GM12873 (cell line): ENCODE data around the gene ABI3BP.

Experiments
- TF ChIP-seq, protein P1 (sequence below): IDR thresholded peaks from 2 replicates; pipeline ENCODE4 v1.5.1; 2012; ENCODE audit warnings: low read depth, mild to moderate bottlenecking, moderate library complexity, low read length, control low read depth; ENCODE audit not compliant: insufficient read depth; ENCODE audit errors: missing control alignments

The ABI3BP gene

DNA sequence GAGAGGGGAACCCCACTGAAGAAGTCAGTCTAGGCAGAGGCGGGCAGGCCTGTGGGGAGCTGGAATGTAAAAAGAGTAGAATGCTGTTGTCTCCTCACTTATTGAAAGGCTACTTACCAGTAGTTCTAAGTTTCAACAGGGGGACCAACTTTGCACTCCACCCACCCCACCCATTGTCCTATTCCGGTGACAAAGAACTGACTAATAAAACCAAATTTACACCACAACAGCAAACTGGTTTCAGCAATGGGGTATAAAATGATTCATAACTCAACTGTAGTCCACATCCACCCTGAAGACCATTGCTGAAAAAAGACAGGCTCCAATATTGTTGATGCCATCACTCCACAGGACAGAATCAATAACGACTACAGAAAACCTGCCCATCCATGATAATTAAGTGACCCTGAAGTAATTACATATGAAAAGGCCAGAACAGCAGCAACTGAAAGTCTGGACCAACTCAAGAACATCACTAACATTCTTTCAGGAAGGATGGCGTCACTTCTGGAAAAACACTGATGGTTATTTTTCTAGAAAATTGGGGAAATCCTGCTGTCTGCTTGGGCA lies 80.2 kb downstream of the ABI3BP start:
- TF ChIP-seq, protein P1, sequence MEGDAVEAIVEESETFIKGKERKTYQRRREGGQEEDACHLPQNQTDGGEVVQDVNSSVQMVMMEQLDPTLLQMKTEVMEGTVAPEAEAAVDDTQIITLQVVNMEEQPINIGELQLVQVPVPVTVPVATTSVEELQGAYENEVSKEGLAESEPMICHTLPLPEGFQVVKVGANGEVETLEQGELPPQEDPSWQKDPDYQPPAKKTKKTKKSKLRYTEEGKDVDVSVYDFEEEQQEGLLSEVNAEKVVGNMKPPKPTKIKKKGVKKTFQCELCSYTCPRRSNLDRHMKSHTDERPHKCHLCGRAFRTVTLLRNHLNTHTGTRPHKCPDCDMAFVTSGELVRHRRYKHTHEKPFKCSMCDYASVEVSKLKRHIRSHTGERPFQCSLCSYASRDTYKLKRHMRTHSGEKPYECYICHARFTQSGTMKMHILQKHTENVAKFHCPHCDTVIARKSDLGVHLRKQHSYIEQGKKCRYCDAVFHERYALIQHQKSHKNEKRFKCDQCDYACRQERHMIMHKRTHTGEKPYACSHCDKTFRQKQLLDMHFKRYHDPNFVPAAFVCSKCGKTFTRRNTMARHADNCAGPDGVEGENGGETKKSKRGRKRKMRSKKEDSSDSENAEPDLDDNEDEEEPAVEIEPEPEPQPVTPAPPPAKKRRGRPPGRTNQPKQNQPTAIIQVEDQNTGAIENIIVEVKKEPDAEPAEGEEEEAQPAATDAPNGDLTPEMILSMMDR: no peak

DNA sequence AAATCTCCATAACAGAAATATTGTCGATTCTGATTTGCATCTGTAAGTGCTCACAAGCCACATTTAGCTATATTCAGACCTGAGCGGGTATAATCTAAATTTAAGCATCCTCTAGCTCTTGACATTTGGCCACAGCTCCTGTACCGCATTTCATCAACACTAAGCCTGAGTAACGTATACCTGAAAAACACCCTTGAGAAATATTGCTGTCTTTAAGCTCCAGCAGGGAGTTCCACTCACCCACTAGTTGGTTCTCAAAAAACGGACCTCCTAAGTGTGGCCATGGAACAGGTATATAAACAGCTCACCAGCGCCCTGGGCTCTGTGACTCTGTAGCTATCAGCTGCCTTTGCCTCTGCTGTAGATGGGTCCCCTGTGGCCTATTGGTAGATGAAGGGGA lies 80.7 kb downstream of the ABI3BP start:
- TF ChIP-seq, protein P1: no peak

DNA sequence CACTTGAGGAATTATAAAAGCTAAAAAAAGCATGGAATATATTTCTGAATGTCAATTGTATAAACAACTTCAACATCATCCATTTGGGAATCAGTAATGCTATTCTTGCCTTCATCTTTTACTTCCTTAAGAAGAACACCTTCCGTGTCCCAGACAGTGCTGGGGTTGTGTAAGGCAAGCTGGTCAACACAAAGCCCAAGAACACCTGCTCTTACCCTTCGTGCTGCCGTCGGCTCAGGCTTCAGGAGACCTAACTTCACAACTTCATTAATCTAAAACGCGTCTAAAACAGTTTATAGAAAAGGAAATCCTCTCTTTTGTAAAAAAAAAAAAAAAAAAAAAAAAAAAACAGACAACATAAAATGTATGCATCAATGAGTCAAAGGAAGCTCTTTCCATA lies 81.3 kb downstream of the ABI3BP start:
- TF ChIP-seq, protein P1: no peak

DNA sequence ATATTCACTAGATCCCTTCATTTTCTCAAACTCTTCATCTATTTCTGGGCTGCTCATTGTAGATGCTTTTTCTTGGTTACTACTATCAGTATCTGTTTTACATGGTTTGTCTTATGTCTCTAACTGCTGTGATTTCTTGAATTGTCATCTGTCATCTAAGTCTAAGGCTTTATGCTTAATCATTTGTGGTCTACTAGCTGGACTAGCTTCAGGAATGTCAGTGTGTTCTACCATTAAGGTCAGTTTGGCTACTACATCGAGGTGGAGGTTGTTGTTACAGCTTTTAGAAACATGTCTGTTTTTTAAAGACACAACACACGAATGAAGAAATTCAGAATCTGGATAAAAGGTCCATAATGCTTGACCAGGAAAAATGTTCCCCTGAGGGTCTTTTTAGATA lies 82.2 kb downstream of the ABI3BP start:
- TF ChIP-seq, protein P1: no peak

DNA sequence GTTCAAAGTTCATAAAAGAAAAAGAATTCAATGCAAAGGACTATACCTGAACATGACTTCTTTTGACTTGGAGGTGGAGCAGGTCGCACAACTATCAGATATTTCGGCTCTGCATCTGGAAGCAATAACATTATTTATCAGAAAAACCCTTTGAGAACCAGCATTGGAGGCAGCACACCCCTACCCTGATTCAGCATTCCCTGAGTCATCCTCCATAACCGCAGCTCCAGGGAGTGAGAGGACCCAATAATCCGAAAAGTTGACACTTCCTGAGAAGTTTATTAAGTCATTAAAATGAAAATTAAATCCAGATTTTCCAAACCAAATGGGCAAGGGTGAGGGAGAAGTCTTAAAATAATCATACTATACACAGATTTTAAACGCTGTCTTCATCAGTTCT lies 90.6 kb downstream of the ABI3BP start:
- TF ChIP-seq, protein P1: no peak

DNA sequence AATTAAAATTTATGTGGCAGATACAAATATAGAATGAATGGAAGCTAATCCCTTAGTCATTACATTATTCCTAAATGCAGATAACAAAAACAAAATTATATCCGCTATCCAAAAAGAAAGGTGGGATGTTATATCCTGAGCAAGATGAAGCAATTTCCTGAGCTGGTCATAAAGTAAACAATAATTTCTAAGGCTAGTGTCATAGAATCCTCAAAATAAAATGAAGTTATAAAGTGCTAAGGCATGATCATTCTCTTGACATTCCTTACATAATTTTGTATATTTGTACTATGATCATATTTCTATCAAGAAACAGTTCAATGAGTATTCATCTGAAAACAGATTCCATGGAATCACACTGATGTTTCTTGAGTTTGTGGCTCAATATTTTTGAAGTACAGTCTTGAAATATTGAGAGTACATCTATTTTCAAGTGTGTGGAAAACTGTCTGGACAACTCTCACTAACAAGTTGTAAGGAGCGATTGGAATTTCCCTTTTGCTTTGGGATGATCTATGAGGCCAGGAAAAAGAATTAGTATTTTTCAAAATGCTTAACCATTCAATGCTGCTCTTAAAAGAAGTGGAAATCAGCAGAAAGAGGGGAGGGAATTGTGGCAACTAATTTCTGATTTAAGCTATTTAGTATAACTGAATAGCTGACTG lies 92.4 kb downstream of the ABI3BP start:
- TF ChIP-seq, protein P1: no peak

DNA sequence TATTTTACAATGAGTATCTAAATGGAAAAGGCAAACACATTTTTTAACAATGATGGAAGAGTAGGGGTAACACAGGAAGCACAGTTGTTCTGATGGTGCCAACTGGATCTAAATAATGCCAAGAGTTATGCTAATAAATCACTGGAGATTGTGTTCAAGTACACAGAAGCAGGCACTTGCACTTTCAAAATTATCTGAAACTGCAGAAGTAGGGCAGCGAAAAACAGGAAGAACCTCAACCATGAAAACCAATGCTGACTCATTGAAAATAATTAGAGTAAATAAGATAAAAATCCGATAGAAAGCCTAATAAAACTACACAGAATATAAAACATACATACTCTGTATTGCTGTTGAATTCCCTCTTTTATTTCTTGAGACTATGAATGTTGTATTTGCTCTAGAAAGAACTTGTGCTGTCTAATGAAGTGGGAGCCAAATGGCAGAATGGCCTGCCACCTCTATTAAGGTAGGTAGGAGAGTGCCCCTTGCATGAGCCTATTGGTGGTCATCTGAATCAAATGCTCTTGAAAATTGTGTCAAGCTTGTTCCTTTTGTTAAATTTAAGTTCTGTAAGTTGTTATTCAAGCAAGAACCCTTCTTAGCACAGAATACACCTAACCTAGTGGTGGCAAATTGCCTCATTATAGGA lies 93.7 kb downstream of the ABI3BP start:
- TF ChIP-seq, protein P1: no peak
